Stimulated activated CD8-positive, alpha-beta memory T cell treated with anti-CD3 and anti-CD28 coated beads, Interleukin-4, amount 100 ng/mL, for 4 hours (primary cell): Measurements from ENCODE around the gene CADPS2.

Source experiments
- DNase-seq, 2 donors: peaks; one replicate each; pipeline ENCODE4 v3.0.0-alpha.2; 2020; ENCODE audit warnings: low read depth in 2 of 2, low spot score in 1 of 2

The CADPS2 gene

DNA sequence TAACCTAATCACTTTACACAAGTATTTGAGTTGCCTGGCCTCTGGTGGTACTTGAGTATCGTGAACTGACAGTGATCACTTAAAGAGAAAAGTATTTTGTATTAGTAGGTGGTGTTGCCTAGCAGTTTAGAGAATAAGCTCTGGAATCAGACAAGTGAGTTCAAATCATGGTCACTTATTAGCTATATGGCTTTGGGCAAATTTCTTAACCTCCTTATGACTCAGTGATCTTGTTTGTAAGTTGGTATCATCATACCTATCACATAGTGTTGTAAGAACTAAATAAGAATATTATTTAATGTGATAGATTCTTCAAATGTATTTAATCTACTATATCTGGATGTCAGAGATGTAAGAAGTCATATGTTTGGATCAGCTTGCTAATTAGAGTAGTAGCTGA, 351.2 kb downstream of the CADPS2 start:
- no peak for DNase-seq

- DNase-seq: no peak
Measured at GRCh38 chr7:122532406-122533269, 353.6 kb downstream of the CADPS2 start.

DNA sequence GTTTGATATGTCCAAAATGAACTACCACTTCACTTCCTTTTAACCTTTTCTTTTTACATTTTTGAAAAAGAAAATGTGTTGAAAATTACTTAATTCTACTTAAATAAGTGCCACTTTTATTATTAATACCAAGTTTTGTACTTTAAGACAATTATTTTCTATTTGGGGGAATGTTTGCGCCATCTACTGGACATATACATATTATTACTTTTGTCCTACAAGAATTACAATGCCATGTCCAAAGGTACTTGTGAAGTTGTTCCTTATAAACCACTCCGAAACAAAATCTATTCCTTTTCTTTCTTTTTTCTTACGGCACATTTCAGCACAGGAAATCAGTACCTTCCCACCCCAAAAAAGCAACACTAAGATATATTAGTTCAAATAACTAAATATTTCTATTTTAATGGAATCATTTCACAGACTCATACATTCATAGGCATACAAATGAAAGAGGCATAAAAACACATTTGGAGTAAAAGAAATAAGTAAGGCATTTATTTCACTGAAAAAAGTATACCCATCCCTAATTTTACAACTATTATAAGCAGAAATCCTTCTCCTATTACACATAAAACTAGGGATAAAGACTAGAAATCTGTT, 357.3 kb downstream of the CADPS2 start:
- no peak for DNase-seq

DNA sequence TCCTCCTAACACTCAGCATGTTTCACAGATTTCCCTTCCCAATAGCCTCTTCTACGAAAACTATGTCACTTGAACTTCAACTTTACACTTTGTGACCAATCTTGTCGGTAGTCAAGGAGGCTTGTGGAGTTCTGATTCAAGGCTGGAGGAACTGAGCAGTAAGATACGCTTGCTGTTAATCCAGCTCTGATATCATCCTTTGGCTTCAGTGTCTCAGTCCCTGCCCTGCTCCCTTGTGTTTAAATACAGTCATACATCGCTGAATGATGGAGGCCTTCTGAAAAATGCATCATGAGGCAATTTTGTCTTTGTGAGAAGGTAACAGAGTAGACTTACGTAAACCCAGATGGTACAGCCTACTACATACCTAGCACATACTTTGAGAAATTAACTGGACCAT, 360.9 kb downstream of the CADPS2 start:
- DNase-seq: no peak

- DNase-seq: no peak
Measured at GRCh38 chr7:122521767-122522166, 364.5 kb downstream of the CADPS2 start.

- DNase-seq: no peak
Measured at GRCh38 chr7:122520971-122521555, 365.2 kb downstream of the CADPS2 start.

DNA sequence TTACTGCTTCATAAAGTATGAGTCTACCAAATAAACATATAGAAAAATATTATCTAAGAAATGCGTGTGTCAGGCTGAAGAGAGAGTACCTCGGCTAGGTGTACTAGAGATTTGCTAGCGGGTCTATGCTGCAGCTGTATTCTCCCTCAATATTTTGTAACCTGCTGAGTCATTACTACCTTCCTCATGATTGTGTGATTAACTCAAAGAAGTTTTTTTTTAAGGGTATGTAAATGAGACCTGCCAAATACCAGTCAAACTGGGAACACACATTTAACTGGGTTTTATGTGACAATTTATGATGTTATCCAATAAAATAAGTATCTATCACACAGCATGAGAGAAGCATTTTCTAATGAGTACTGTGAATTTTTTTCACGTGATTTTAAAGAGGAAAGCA, 367.8 kb downstream of the CADPS2 start:
- DNase-seq: no peak

DNA sequence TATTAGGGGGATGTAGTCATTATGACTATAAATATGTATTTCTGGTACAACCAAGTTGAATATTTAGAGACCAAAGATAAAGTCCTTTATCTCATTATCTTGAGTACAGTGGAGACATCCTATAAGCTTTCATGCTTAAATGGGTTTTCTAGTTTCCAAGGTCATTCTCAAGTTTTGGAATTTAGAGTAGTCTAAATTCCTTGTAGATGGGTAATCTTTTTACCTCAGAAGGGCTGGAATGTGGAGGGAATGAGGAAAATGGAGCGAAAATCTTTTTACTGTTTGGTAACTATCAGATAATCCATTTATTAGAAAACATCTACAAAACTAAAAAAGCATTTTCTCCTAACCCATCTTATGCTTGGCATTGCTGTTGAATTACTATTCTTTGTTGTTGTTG, 368.7 kb downstream of the CADPS2 start:
- DNase-seq: no peak

DNA sequence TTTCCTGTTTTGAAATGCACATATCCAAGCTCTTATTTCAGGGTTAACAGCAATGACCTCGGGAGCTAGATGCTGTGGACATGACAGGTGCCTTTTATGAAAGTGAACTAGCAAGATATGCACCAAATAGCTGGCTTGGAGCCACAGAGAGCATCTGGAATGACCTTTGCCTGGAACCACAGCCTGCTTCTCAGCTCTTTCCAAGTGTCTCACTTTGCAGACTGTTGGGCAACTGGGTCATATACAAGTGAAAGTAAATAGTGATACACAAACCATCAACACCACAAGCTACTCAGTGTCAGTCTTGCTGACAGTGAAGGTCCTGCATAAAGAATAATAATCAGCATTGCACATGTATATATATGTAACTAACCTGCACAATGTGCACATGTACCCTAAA, 370.9 kb downstream of the CADPS2 start:
- no peak for DNase-seq

- DNase-seq: no peak
Measured at GRCh38 chr7:122511268-122511667, 375.0 kb downstream of the CADPS2 start.

GRCh38 chr7:122507591-122507990, 378.7 kb downstream of the CADPS2 start:
- DNase-seq: no peak

- DNase-seq: no peak
Measured at GRCh38 chr7:122492007-122492406, 394.3 kb downstream of the CADPS2 start.

GRCh38 chr7:122488241-122488640, 398.0 kb downstream of the CADPS2 start:
- no peak for DNase-seq

DNA sequence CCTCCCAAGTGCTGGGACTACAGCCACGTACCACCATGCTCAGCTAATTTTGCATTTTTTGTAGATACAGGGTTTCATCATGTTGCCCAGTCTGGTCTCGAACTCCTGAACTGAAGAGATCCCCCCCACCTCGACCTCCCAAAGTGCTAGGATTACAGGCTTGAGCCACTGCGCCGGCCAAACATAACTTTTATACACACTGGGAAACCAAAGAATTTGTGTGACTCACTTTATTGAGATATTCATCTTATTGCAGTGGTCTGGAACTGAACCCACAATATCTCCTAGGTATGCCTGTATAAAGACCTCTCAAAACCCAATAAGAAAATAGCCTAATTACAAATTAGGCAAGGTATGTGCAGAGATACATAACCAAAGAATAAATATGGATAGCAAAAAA, 399.1 kb downstream of the CADPS2 start:
- no peak for DNase-seq

- DNase-seq: no peak
Measured at GRCh38 chr7:122485856-122486255, 400.4 kb downstream of the CADPS2 start.

DNA sequence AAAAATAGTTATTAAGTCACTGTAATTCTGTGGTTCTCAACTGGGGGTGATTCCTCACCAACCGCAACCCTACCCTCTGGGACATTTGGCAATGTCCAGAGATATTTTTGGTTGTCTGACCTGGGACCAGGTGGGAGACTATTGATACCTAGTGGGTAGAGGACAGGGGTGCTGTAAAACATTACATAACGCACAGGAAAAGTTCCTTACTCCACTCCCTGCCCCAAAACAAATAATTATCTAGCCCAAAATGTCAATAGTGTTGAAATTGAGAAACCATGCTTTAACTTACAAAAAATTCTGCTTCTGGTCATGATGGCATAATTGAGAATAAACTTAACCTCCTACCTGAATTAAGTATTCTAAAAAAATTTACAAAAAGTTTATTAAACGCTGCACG, 404.0 kb downstream of the CADPS2 start:
- DNase-seq: no peak

GRCh38 chr7:122470859-122471258, 415.4 kb downstream of the CADPS2 start:
- DNase-seq: no peak

DNA sequence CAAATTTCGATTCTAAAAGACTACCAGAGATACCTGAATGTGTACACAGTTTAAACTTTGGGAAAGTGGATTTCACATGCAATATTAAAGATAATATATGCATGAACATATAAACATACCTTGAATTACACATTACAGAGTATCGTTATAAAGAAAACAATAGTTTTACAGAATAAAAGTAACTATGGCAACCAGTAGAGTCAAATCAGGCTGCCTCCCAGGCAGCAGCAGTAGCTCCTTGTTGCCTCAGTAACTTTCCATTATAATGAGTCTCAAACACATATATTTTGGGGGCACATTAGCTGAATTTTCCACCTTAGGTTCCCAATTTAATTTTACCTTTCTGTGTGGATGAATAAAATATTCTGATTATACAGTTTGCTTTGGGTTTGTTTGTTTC, 417.3 kb downstream of the CADPS2 start:
- DNase-seq: no peak

DNA sequence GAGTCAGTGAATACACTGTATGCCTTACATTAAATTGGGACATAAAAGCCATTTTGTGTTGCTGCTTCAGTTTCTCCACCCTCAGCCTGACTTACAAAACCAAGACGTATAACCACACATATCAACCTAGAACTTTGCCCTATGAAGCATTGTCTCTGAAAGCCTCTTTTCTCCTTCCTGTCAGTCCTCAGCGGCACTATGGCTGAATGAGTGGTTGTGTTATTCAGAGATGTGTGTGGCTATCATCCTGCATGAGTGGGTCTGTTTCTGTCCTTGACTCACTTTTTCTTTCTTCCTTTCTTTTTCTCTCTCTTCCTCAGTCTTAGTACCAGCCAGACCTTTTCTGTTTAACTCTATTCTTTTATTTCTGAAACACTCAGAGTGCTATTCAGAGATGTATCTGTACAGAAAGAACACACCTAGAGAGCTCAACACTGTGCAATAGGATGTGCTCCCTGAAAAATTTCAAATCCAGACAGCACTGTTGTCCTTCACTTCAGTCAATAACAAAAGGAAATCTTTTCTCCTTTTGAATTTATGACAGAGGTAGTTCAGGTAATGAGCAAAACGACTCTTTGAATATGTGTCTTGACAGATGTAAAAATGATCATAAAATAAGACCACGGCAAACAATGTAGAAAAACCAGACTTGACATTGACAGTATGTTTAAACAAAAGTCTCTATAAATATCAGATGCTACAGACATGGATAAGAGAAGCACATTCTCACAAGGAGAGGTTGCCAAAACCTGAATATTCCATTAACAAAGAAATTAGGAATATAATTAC, 418.4 kb downstream of the CADPS2 start:
- DNase-seq: no peak

- no peak for DNase-seq
Measured at GRCh38 chr7:122465296-122465695, 421.0 kb downstream of the CADPS2 start.

- no peak for DNase-seq
Measured at GRCh38 chr7:122463631-122464030, 422.6 kb downstream of the CADPS2 start.

DNA sequence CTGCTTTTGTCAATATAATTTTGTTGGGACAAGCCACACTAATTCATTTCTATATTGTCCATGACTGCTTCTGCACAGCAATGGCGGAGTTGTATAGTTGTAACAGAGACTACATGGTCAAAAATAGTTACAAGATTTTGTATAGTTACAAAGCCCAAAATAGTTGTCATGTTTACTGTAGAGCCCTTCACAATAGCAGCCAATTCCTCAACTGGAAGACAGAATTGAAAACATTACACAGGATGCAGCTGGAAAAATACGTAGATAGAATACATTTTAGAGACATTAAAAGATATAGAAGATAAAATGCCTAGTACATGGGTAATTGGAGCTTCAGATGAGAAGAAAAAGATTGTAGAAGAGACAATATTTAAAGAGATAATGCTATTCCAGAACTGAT, 425.3 kb downstream of the CADPS2 start:
- no peak for DNase-seq
